ENCODE results near the gene RBBP7. TPM values are rescaled to one million over a fixed set of nuclear protein-coding genes. Genes with fewer than 3 reads are reported as not detected.
A peak's percentile ranks its signal among the peaks of the same experiment; 100 is the strongest.

Gene RBBP7
- total RNA-seq (100 to 1,000 TPM in 2 of 5 donors, 10 to 100 TPM in 3; 72.6 to 111 (median 90.3) TPM), total RNA-seq (101 to 162 (median 119) reads per million in 29 experiments)
- total RNA-seq (2013): 80.5 TPM

DNA sequence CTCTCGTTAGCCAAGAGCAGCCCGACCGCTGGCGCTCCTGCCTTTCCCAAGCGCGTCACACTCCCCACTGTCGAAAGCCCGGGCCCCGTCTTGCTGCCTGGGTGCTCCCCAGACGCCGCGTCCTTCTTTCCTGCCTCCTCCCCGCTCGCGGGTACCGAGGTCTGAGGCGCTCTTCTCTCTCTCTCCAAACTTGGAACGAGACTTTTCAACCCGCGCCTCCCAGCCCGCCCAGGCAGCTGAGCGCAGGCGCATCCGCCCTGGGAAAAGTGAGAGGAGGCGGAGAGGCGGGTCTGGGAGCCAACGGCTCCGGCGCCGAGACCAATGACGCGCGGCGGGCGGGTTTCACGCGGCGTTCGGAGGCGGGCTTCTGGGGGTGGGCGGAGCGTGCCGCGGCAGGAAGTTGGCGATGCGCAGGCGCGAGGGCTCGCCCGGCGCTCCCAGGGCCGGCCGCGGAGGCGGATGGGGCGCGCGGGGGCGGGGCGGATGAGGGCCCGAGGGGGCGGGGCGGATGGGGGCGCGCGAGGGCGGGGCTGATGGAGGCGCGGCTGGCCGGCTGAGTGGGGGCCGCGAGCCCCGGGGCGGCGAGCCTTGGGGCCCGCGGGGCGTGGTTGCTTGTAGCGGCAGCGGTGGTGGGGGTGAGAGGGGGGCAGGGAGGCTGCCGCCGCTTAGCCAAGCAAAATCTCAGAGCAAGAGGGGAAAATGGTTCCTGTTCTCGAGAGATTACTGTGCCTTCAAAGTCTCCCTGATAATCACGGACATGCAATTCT, at the start of gene RBBP7:
Gene RBBP7, minus strand, starts transcription at position 268 of the 767 bp plus-strand sequence. CDS start 309 bp downstream, outside the sequence.
- DNase-seq: peak; percentile 78 to 96 (median 88)
- peak; percentile 84 to 86 (median 86) for ATAC-seq (replicated peaks in 1 of 4)
- H3K36me3 Mint-ChIP-seq: peaks cover 3% of the 10 kb centered on the region
- H3K27ac Mint-ChIP-seq: peak within 1 kb of the TSS; percentile 95 to 97
- peak within 1 kb of the TSS; percentile 93 to 100 (median 94) for H3K4me3 Mint-ChIP-seq
- peaks cover 3 to 14% of the 10 kb centered on the region in 2 donors for H3K27me3 Mint-ChIP-seq
- WGBS (ENCODE audit: insufficient coverage): under 1% methylated on average over 26 of the region's 84 CpGs
- H3K4me1 Mint-ChIP-seq: peaks cover 31 to 45% (median 40%) of the 10 kb centered on the region in 3 donors
- H3K27ac ChIP-seq (ENCODE audit: low read length): peak within 1 kb of the TSS; percentile 98
- no peaks in the 10 kb centered on the region for H3K27me3 ChIP-seq (replicated peaks in 1 of 2; ENCODE audit: control insufficient read depth in 2 of 2, extremely low read depth in 1 of 2, insufficient read depth in 2 of 2, low read length in 1 of 2)
- H3K9me3 ChIP-seq: no peaks in the 10 kb centered on the region
- peak within 1 kb of the TSS; percentile 62 to 89 for H3K4me3 ChIP-seq (ENCODE audit: control insufficient read depth in 1 of 2, extremely low read depth in 1 of 2, low read length in 1 of 2)
- CTCF ChIA-PET: interaction anchor here in 1 of 2 donors (1.2 kb wide), 1 partner anchor 13 kb away, joined by 5 read pairs; no protein-coding TSS in a partner anchor
- H3K4me1 ChIP-seq (ENCODE audit: control insufficient read depth in 1 of 2, extremely low read depth in 1 of 2, insufficient read depth in 2 of 2, low read length in 2 of 2): peaks cover 14 to 20% of the 10 kb centered on the region in 2 experiments
- POLR2A ChIA-PET: no interaction called here
- H3K9me3 Mint-ChIP-seq: no peaks in the 10 kb centered on the region
- H3K36me3 ChIP-seq (ENCODE audit: control insufficient read depth in 2 of 2, extremely low read depth in 1 of 2, insufficient read depth in 1 of 2, low read length in 1 of 2): no peaks in the 10 kb centered on the region

DNA sequence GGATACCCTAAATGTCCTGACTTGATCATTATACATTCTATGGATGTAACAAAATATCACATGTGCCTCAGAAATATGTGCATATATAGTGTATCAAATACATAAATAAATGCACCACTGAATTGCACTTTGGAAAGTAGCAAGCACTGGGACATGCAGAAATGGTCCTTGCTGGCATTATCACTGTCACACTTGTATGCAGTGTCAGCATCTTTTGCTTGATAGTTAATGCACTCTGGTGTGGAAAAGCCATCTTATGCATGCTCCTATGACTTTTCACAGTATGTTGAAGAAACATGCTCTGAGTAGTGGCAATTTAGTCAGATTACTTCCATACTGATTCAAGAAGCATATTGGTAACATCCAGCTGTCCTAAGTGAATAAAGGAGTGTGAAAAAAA, 48.8 kb upstream of the RBBP7 start:
- Mint-ChIP-seq H3K27me3 (peaks cover 0 to 29% of the 10 kb centered on the region in 2 donors), H3K9me3 (no peaks in the 10 kb centered on the region), H3K4me1 (no peaks in the 10 kb centered on the region), H3K27ac (no peak overlapping the region), H3K36me3 (no peaks in the 10 kb centered on the region), H3K4me3 (no peak overlapping the region)
- Histone ChIP-seq H3K27me3 (replicated peaks in 1 of 2; ENCODE audit: control insufficient read depth in 2 of 2, extremely low read depth in 1 of 2, insufficient read depth in 2 of 2, low read length in 1 of 2) (no peaks in the 10 kb centered on the region), H3K4me1 (ENCODE audit: control insufficient read depth in 1 of 2, extremely low read depth in 1 of 2, insufficient read depth in 2 of 2, low read length in 2 of 2) (no peaks in the 10 kb centered on the region), H3K4me3 (ENCODE audit: control insufficient read depth in 1 of 2, extremely low read depth in 1 of 2, low read length in 1 of 2) (no peak overlapping the region), H3K36me3 (ENCODE audit: control insufficient read depth in 2 of 2, extremely low read depth in 1 of 2, insufficient read depth in 1 of 2, low read length in 1 of 2) (no peaks in the 10 kb centered on the region), H3K27ac (ENCODE audit: low read length) (no peak overlapping the region), H3K9me3 (no peaks in the 10 kb centered on the region)
- ChIA-PET CTCF (no interaction called here), POLR2A (no interaction called here)
- ATAC-seq (replicated peaks in 1 of 4) (no peak), DNase-seq (no peak)

DNA sequence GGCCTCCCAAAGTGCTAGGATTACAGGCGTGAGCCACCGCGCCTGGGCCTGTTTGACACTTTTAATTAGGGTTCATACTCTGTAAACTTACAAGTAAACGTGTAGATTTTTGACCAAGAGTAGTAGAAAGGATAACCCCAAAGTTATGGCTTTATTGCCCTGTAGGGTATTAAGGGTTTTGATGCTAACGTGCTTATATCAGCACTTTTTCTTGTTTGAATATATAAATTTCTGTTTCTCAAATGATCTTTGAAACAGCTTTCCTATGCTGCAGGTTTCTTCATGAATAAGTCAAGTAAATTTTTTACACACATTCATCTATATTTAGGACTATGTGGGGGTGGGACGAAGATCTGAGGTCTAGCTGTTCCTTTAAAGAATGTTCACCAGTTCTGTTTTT, 47.0 kb upstream of the RBBP7 start:
- no peaks in the 10 kb centered on the region for H3K9me3 Mint-ChIP-seq
- no peak overlapping the region for H3K27ac Mint-ChIP-seq
- peaks cover 0 to 27% of the 10 kb centered on the region in 2 donors for H3K27me3 Mint-ChIP-seq
- Histone ChIP-seq H3K4me1 (ENCODE audit: control insufficient read depth in 1 of 2, extremely low read depth in 1 of 2, insufficient read depth in 2 of 2, low read length in 2 of 2) (no peaks in the 10 kb centered on the region), H3K9me3 (no peaks in the 10 kb centered on the region), H3K27me3 (replicated peaks in 1 of 2; ENCODE audit: control insufficient read depth in 2 of 2, extremely low read depth in 1 of 2, insufficient read depth in 2 of 2, low read length in 1 of 2) (no peaks in the 10 kb centered on the region), H3K36me3 (ENCODE audit: control insufficient read depth in 2 of 2, extremely low read depth in 1 of 2, insufficient read depth in 1 of 2, low read length in 1 of 2) (no peaks in the 10 kb centered on the region), H3K4me3 (ENCODE audit: control insufficient read depth in 1 of 2, extremely low read depth in 1 of 2, low read length in 1 of 2) (no peak overlapping the region), H3K27ac (ENCODE audit: low read length) (no peak overlapping the region)
- H3K4me1 Mint-ChIP-seq: no peaks in the 10 kb centered on the region
- DNase-seq (no peak), ATAC-seq (replicated peaks in 1 of 4) (no peak)
- no peak overlapping the region for H3K4me3 Mint-ChIP-seq
- no peaks in the 10 kb centered on the region for H3K36me3 Mint-ChIP-seq
- POLR2A ChIA-PET: no interaction called here
- CTCF ChIA-PET: no interaction called here
- no CpG with 5 or more reads among the region's 6 CpGs for WGBS (ENCODE audit: insufficient coverage)

DNA sequence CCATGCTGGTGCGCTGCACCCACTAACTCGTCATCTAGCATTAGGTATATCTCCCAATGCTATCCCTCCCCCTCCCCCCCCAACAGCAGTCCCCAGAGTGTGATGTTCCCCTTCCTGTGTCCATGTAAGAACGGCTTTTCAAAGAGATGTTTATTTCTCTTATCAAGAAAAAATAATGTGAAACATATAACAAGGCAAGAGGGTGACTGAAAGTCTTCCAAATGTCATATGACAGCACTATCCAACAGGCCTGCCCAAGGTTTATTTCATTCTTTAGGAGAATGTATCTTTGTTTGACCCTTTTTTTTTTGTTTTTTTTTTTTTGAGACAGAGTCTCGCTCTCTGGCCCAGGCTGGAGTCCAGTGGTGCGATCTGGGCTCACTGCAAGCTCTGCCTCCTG, 46.4 kb upstream of the RBBP7 start:
- Histone ChIP-seq H3K36me3 (ENCODE audit: control insufficient read depth in 2 of 2, extremely low read depth in 1 of 2, insufficient read depth in 1 of 2, low read length in 1 of 2) (no peaks in the 10 kb centered on the region), H3K27me3 (replicated peaks in 1 of 2; ENCODE audit: control insufficient read depth in 2 of 2, extremely low read depth in 1 of 2, insufficient read depth in 2 of 2, low read length in 1 of 2) (no peaks in the 10 kb centered on the region), H3K27ac (ENCODE audit: low read length) (no peak overlapping the region), H3K4me3 (ENCODE audit: control insufficient read depth in 1 of 2, extremely low read depth in 1 of 2, low read length in 1 of 2) (no peak overlapping the region), H3K9me3 (no peaks in the 10 kb centered on the region), H3K4me1 (ENCODE audit: control insufficient read depth in 1 of 2, extremely low read depth in 1 of 2, insufficient read depth in 2 of 2, low read length in 2 of 2) (no peaks in the 10 kb centered on the region)
- Mint-ChIP-seq H3K4me3 (no peak overlapping the region), H3K27me3 (peaks cover 0 to 22% of the 10 kb centered on the region in 2 donors), H3K27ac (no peak overlapping the region), H3K36me3 (no peaks in the 10 kb centered on the region), H3K9me3 (no peaks in the 10 kb centered on the region), H3K4me1 (no peaks in the 10 kb centered on the region)
- CTCF ChIA-PET: no interaction called here
- no peak for DNase-seq
- WGBS (ENCODE audit: insufficient coverage): no CpG with 5 or more reads among the region's 5 CpGs
- ATAC-seq (replicated peaks in 1 of 4): no peak
- POLR2A ChIA-PET: interaction anchor here (0.5 to 0.6 kb wide), 2 partner anchors 20 to 305 kb away, joined by 3 to 6 read pairs; no protein-coding TSS in a partner anchor

DNA sequence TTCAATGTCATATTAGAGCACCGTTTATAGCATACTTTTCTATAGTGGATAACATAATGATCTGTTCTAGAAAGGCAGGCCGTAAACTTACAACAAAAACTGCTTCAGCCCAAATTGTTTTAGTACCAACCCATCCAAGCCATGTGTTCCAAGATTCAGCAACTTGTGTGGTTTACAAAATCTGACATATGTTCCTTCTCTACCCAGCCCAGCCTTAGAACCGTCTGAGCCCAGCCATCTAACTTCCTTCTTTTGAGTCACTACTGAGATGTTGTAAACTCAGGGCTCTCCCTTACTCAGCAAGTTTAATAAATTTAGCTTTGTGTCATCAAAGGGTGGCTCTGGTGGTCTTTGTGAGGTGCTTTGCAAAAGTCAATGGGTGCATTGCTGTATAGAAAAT, 43.9 kb upstream of the RBBP7 start:
- Histone ChIP-seq H3K36me3 (ENCODE audit: control insufficient read depth in 2 of 2, extremely low read depth in 1 of 2, insufficient read depth in 1 of 2, low read length in 1 of 2) (no peaks in the 10 kb centered on the region), H3K27me3 (replicated peaks in 1 of 2; ENCODE audit: control insufficient read depth in 2 of 2, extremely low read depth in 1 of 2, insufficient read depth in 2 of 2, low read length in 1 of 2) (no peaks in the 10 kb centered on the region), H3K4me1 (ENCODE audit: control insufficient read depth in 1 of 2, extremely low read depth in 1 of 2, insufficient read depth in 2 of 2, low read length in 2 of 2) (no peaks in the 10 kb centered on the region), H3K27ac (ENCODE audit: low read length) (no peak overlapping the region), H3K9me3 (no peaks in the 10 kb centered on the region), H3K4me3 (ENCODE audit: control insufficient read depth in 1 of 2, extremely low read depth in 1 of 2, low read length in 1 of 2) (no peak overlapping the region)
- H3K9me3 Mint-ChIP-seq: no peaks in the 10 kb centered on the region
- no peak for ATAC-seq (replicated peaks in 1 of 4)
- POLR2A ChIA-PET: no interaction called here
- no peak overlapping the region for H3K4me3 Mint-ChIP-seq
- H3K36me3 Mint-ChIP-seq: no peaks in the 10 kb centered on the region
- CTCF ChIA-PET: no interaction called here
- no CpG with 5 or more reads among the region's 3 CpGs for WGBS (ENCODE audit: insufficient coverage)
- H3K27ac Mint-ChIP-seq: no peak overlapping the region
- H3K27me3 Mint-ChIP-seq: peaks cover 0 to 13% of the 10 kb centered on the region in 2 donors
- no peaks in the 10 kb centered on the region for H3K4me1 Mint-ChIP-seq
- DNase-seq: no peak

DNA sequence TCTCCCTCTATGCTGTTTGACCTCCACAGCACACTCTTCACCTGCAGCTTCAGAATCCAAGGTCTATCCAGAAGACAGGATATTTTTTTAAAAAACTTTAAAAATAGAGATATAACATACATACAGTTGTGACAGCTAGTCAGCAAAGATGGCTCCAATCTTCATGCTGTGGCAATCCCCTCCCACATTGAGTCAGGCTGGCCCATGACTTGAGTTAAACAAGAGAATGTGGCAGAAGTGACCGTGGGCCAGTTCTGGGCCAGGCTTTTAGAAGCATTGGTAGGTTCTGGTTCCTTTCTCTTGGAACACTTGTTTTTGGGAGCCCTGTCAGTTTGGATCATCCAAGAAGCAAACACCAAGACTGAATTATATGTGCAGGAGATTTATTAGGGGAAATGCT, 40.2 kb upstream of the RBBP7 start:
- Histone ChIP-seq H3K4me3 (ENCODE audit: control insufficient read depth in 1 of 2, extremely low read depth in 1 of 2, low read length in 1 of 2) (no peak overlapping the region), H3K27ac (ENCODE audit: low read length) (no peak overlapping the region), H3K36me3 (ENCODE audit: control insufficient read depth in 2 of 2, extremely low read depth in 1 of 2, insufficient read depth in 1 of 2, low read length in 1 of 2) (no peaks in the 10 kb centered on the region), H3K9me3 (no peaks in the 10 kb centered on the region), H3K4me1 (ENCODE audit: control insufficient read depth in 1 of 2, extremely low read depth in 1 of 2, insufficient read depth in 2 of 2, low read length in 2 of 2) (no peaks in the 10 kb centered on the region), H3K27me3 (replicated peaks in 1 of 2; ENCODE audit: control insufficient read depth in 2 of 2, extremely low read depth in 1 of 2, insufficient read depth in 2 of 2, low read length in 1 of 2) (no peaks in the 10 kb centered on the region)
- H3K4me1 Mint-ChIP-seq: no peaks in the 10 kb centered on the region
- H3K27me3 Mint-ChIP-seq: peaks cover 0 to 18% of the 10 kb centered on the region in 2 donors
- no peak for DNase-seq
- no CpG with 5 or more reads among the region's 1 CpG for WGBS (ENCODE audit: insufficient coverage)
- ATAC-seq (replicated peaks in 1 of 4): no peak
- no peak overlapping the region for H3K4me3 Mint-ChIP-seq
- POLR2A ChIA-PET: no interaction called here
- no peaks in the 10 kb centered on the region for H3K9me3 Mint-ChIP-seq
- CTCF ChIA-PET: no interaction called here
- H3K27ac Mint-ChIP-seq: no peak overlapping the region
- H3K36me3 Mint-ChIP-seq: no peaks in the 10 kb centered on the region
